Measurements from ENCODE around the gene DCBLD1. TPM values are rescaled to one million over a fixed set of nuclear protein-coding genes. Genes with fewer than 3 reads are reported as not detected.

The DCBLD1 gene
- total RNA-seq, 1 experiment from 2014 or later: 19.5 TPM

- intact Hi-C loops (cut with micrococcal nuclease): loop anchor here (10.0 kb wide), 1 partner anchor 187 kb away; the partner anchor contains the start of gene NUS1
- no peak for DNase-seq (ENCODE audit: low read depth, low spot score)
Measured at GRCh38 chr6:117487821-117488220, 5.3 kb downstream of the DCBLD1 start.

GRCh38 chr6:117489003-117489402, 6.5 kb downstream of the DCBLD1 start:
- intact Hi-C loops (cut with micrococcal nuclease): loop anchor here (10.0 kb wide), 1 partner anchor 186 kb away; the partner anchor contains the start of gene NUS1
- no peak overlapping the region for H3K27ac ChIP-seq (ENCODE audit: low read depth, low read length)
- peaks cover 7 to 11% of the 10 kb centered on the region in 2 experiments; a peak in 3 of 4 replicates for H3K4me1 ChIP-seq (ENCODE audit: control insufficient read depth in 1 of 2, insufficient read depth in 2 of 2, low read length in 2 of 2)
- H3K4me3 ChIP-seq (replicated peaks in 1 of 2; ENCODE audit: low read depth in 1 of 2, low read length in 2 of 2): no peak overlapping the region
- H3K4me2 ChIP-seq (ENCODE audit: low read length): no peak overlapping the region
- DNase-seq (ENCODE audit: low read depth, low spot score): no peak
- H3K79me2 ChIP-seq (ENCODE audit: insufficient read depth, low read length): peaks cover 92% of the 10 kb centered on the region
- no peaks in the 10 kb centered on the region; the same call in 1 of the 2 replicates for H4K20me1 ChIP-seq (ENCODE audit: insufficient read depth)
- H2AFZ ChIP-seq (ENCODE audit: low read depth, low read length, poor library complexity, severe bottlenecking): no peak overlapping the region
- BruUV-seq (replicated peaks): no TSS peak
- no peaks in the 10 kb centered on the region for H3K9me2 ChIP-seq (ENCODE audit: insufficient read depth)
- H3K36me3 ChIP-seq (ENCODE audit: control insufficient read depth in 1 of 2, insufficient read depth in 2 of 2, low read length in 2 of 2): peaks cover 0 to 2% of the 10 kb centered on the region in 2 experiments; a peak in 1 of 4 replicates
- CTCF ChIA-PET: no interaction called here
- no peaks in the 10 kb centered on the region for H3K9me3 ChIP-seq (ENCODE audit: control insufficient read depth in 1 of 2, insufficient read depth in 1 of 2, low read depth in 1 of 2, low read length in 2 of 2)
- H3K27me3 ChIP-seq (ENCODE audit: insufficient read depth, low read length): no peaks in the 10 kb centered on the region
- no peak for ATAC-seq
- RAD21 ChIA-PET (ENCODE audit: low non-redundant PET in 1 of 2, low total read pairs in 2 of 2, uncharacterized antibody in 2 of 2, unreplicated experiment in 2 of 2): no interaction called here
- POLR2A ChIA-PET: no interaction called here
- no peak overlapping the region for H3K9ac ChIP-seq (ENCODE audit: low read length)
- TF ChIP-seq RAD21 (IDR thresholded peaks at IDR 0.05; ENCODE audit: low read depth) (no peak), CEBPB (IDR thresholded peaks at IDR 0.05; ENCODE audit: low read depth) (no peak), JUND (IDR thresholded peaks at IDR 0.05) (no peak), YY1 (IDR thresholded peaks at IDR 0.05; ENCODE audit: extremely low read depth, insufficient replicate concordance, low read depth, low read length) (no peak), FOSL1 (IDR thresholded peaks at IDR 0.05; ENCODE audit: low read depth) (no peak), CBX3 (IDR thresholded peaks at IDR 0.05; ENCODE audit: low read depth) (no peak), ZNF274 (IDR thresholded peaks at IDR 0.05; ENCODE audit: low read depth, low read length) (no peak), SIN3A (IDR thresholded peaks at IDR 0.05; ENCODE audit: low read depth) (no peak), ZFX (IDR thresholded peaks at IDR 0.05) (no peak)

More at GRCh38 chr6:117487821-117488220, 5.3 kb downstream of the DCBLD1 start:
- no peaks in the 10 kb centered on the region for H3K9me3 ChIP-seq (ENCODE audit: control insufficient read depth in 1 of 2, insufficient read depth in 1 of 2, low read depth in 1 of 2, low read length in 2 of 2)
- H3K36me3 ChIP-seq (ENCODE audit: control insufficient read depth in 1 of 2, insufficient read depth in 2 of 2, low read length in 2 of 2): peaks cover 0 to 2% of the 10 kb centered on the region in 2 experiments; a peak in 1 of 4 replicates
- no peak for ATAC-seq
- no peaks in the 10 kb centered on the region for H3K27me3 ChIP-seq (ENCODE audit: insufficient read depth, low read length)
- H3K79me2 ChIP-seq (ENCODE audit: insufficient read depth, low read length): peaks cover 89% of the 10 kb centered on the region
- no peak overlapping the region for H3K4me3 ChIP-seq (replicated peaks in 1 of 2; ENCODE audit: low read depth in 1 of 2, low read length in 2 of 2)
- TF ChIP-seq EZH2phosphoT487 (IDR thresholded peaks at IDR 0.05; ENCODE audit: borderline replicate concordance): no peak
- TF ChIP-seq POLR2AphosphoS5 (IDR thresholded peaks at IDR 0.05; ENCODE audit: low read depth, low read length): no peak
- POLR2A ChIA-PET: no interaction called here
- H3K9ac ChIP-seq (ENCODE audit: low read length): no peak overlapping the region
- no TSS peak for BruUV-seq (replicated peaks)
- H3K4me1 ChIP-seq (ENCODE audit: control insufficient read depth in 1 of 2, insufficient read depth in 2 of 2, low read length in 2 of 2): peaks cover 7 to 8% of the 10 kb centered on the region in 2 experiments; a peak in 3 of 4 replicates
- H4K20me1 ChIP-seq (ENCODE audit: insufficient read depth): no peaks in the 10 kb centered on the region; the same call in 1 of the 2 replicates
- H3K9me2 ChIP-seq (ENCODE audit: insufficient read depth): no peaks in the 10 kb centered on the region
- RAD21 ChIA-PET (ENCODE audit: low non-redundant PET in 1 of 2, low total read pairs in 2 of 2, uncharacterized antibody in 2 of 2, unreplicated experiment in 2 of 2): no interaction called here
- no peak overlapping the region for H3K4me2 ChIP-seq (ENCODE audit: low read length)
- CTCF ChIA-PET: no interaction called here
- no peak overlapping the region for H3K27ac ChIP-seq (ENCODE audit: low read depth, low read length)
- no peak overlapping the region for H2AFZ ChIP-seq (ENCODE audit: low read depth, low read length, poor library complexity, severe bottlenecking)
